DOHH2 (cell line): ENCODE measurements around the gene PIP4K2C.
A peak's percentile ranks its signal among the peaks of the same experiment; 100 is the strongest.

ENCODE experiments used
- H3F3A ChIP-seq: fragments of 200-600 bp; sonication (generic), shearing (Covaris generic); 2 replicates; pipeline ENCODE4 v1.6.0; 2016; ENCODE audit warnings: antibody characterized with exemption, mild to moderate bottlenecking; ENCODE audit not compliant: control insufficient read depth, insufficient read depth
- H3K27ac ChIP-seq: fragments of 200-600 bp; sonication (generic); 2 replicates; pipeline ENCODE4 v1.5.1; 2014; ENCODE audit warnings: low read depth, mild to moderate bottlenecking, low read length, moderate library complexity
- H3K27me3 ChIP-seq: fragments of 200-600 bp; sonication (generic); 2 replicates; pipeline ENCODE4 v1.6.1; 2014; ENCODE audit warnings: mild to moderate bottlenecking, low read length, mixed read lengths; ENCODE audit not compliant: control insufficient read depth
- H3K36me3 ChIP-seq: fragments of 200-600 bp; sonication (generic); 2 replicates; pipeline ENCODE4 v1.6.1; 2014; ENCODE audit warnings: mild to moderate bottlenecking, low read length, moderate library complexity, mixed read lengths; ENCODE audit not compliant: control insufficient read depth
- H3K4me1 ChIP-seq: fragments of 200-600 bp; sonication (generic); 2 replicates; pipeline ENCODE4 v1.6.1; 2014; ENCODE audit warnings: mild to moderate bottlenecking, low read length, mixed read lengths; ENCODE audit not compliant: control insufficient read depth
- H3K4me2 ChIP-seq: fragments of 200-600 bp; sonication (generic); 2 replicates; pipeline ENCODE4 v1.6.0; 2014; ENCODE audit warnings: mild to moderate bottlenecking, low read length, moderate library complexity
- H3K4me3 ChIP-seq: fragments of 200-600 bp; sonication (generic); 2 replicates; pipeline ENCODE4 v1.5.1; 2014; ENCODE audit warnings: mild to moderate bottlenecking, low read length, mixed read lengths
- H3K79me2 ChIP-seq: fragments of 200-600 bp; sonication (generic); 2 replicates; pipeline ENCODE4 v1.6.1; 2014; ENCODE audit warnings: mild to moderate bottlenecking, low read length, mixed read lengths; ENCODE audit not compliant: control insufficient read depth
- H3K9me2 ChIP-seq: fragments of 200-600 bp; sonication (generic); replicated peaks from 2 replicates; pipeline ENCODE4 v1.6.1; 2014; ENCODE audit warnings: mild to moderate bottlenecking, low read length, mixed read lengths; ENCODE audit not compliant: control insufficient read depth
- H3K9me3 ChIP-seq: fragments of 200-600 bp; sonication (generic); 2 replicates; pipeline ENCODE4 v1.6.1; 2014; ENCODE audit warnings: antibody characterized with exemption, low read length, mixed read lengths; ENCODE audit not compliant: control insufficient read depth, insufficient read depth
- H4K20me1 ChIP-seq: fragments of 200-600 bp; sonication (generic); 2 replicates; pipeline ENCODE4 v1.6.0; 2014; ENCODE audit warnings: low read depth, mild to moderate bottlenecking, antibody characterized with exemption, low read length, moderate library complexity; ENCODE audit not compliant: control insufficient read depth, insufficient read depth
- EZH2phosphoT487 ChIP-seq: fragments of 200-600 bp; sonication (generic); IDR thresholded peaks from 2 replicates; pipeline ENCODE4 v1.6.1; 2017; ENCODE audit warnings: borderline replicate concordance, mild to moderate bottlenecking, antibody characterized with exemption, low read length, moderate library complexity, mixed read lengths
- TF ChIP-seq, protein P1 (sequence below): fragments of 200-600 bp; sonication (generic); IDR thresholded peaks from one replicate; pipeline ENCODE4 v1.5.1; 2014; ENCODE audit warnings: antibody characterized with exemption, mild to moderate bottlenecking, low read depth, low read length; ENCODE audit not compliant: poor library complexity, severe bottlenecking

Gene PIP4K2C

DNA sequence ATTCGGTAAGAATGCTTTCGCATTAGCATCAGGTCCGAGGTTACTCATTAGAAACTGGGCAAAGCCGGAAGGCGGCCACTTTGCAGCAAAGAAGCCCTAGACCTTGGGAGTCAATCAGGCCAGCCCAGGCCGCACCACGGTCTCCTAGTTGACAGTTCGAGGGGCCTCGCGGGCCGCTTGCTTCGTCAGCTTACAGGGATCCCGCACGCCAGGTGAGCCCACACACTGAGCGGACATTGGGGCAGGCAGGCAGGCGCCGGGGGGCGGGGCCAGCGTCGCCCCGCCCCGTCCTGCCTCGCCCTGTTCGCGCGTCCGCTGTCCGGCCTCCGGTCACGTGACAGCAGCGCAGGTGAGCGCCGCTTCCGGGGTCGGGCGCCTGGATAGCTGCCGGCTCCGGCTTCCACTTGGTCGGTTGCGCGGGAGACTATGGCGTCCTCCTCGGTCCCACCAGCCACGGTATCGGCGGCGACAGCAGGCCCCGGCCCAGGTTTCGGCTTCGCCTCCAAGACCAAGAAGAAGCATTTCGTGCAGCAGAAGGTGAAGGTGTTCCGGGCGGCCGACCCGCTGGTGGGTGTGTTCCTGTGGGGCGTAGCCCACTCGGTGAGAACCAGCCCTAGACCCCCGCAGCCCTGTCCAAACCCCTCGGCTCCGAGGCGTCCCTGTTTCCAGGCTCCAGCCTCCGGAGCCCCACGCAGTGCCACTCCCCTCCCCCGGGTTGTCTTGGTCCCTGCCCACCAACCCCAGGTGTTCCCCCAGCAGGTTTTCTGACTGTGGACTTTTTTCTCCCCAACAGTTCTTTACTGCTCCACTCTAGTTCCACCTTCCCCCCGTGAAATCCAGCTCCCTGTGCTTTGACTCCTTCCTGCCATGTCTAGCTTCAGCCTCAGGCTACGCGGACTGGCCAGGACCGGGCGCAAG lies at the start of gene PIP4K2C:
PIP4K2C (plus strand) TSS at position 329 of the 918 bp plus-strand sequence; CDS start at position 427, 98 bp downstream.
- H3K9me2 ChIP-seq, result no peaks in the 10 kb centered on the region
- no peak for TF ChIP-seq EZH2phosphoT487
- TF ChIP-seq, protein P1, sequence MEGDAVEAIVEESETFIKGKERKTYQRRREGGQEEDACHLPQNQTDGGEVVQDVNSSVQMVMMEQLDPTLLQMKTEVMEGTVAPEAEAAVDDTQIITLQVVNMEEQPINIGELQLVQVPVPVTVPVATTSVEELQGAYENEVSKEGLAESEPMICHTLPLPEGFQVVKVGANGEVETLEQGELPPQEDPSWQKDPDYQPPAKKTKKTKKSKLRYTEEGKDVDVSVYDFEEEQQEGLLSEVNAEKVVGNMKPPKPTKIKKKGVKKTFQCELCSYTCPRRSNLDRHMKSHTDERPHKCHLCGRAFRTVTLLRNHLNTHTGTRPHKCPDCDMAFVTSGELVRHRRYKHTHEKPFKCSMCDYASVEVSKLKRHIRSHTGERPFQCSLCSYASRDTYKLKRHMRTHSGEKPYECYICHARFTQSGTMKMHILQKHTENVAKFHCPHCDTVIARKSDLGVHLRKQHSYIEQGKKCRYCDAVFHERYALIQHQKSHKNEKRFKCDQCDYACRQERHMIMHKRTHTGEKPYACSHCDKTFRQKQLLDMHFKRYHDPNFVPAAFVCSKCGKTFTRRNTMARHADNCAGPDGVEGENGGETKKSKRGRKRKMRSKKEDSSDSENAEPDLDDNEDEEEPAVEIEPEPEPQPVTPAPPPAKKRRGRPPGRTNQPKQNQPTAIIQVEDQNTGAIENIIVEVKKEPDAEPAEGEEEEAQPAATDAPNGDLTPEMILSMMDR, result no peak
- H3K9me3 ChIP-seq, result no peaks in the 10 kb centered on the region
- H3K4me2 ChIP-seq, result peak within 1 kb of the TSS; percentile 92
- H3K27ac ChIP-seq, result no peak within 1 kb of the TSS
- peak within 1 kb of the TSS; percentile 96 for H3K4me3 ChIP-seq
- peaks cover 5% of the 10 kb centered on the region for H3K36me3 ChIP-seq
- peaks cover 17% of the 10 kb centered on the region for H3K27me3 ChIP-seq
- peaks cover 16% of the 10 kb centered on the region for H3K4me1 ChIP-seq
- no peaks in the 10 kb centered on the region for H4K20me1 ChIP-seq
- no peaks in the 10 kb centered on the region for H3F3A ChIP-seq
- peaks cover 16% of the 10 kb centered on the region for H3K79me2 ChIP-seq

DNA sequence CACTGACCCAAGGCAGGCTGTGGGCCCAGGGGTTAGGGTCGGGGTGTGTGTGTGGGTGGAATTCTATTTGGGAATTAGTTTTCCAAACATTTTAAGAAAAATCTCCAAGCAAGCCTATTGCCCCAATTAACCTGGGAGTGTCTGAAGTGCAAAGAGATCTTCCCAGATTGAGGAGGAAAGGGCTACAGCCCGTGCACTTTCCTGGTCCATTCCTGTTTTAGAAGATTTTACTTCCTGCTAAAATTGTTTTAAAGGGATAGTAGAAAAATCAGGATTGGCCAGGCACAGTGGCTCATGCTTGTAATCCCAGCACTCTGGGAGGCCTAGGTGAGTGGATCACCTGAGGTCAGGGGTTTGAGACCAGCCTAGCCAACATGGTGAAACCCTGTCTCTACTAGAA lies 49.3 kb upstream of the PIP4K2C start:
- Histone ChIP-seq H3K9me3 (no peaks in the 10 kb centered on the region), H3K27ac (no peak overlapping the region), H3K27me3 (no peaks in the 10 kb centered on the region), H3K79me2 (peaks cover 29% of the 10 kb centered on the region), H3K4me1 (peaks cover 17% of the 10 kb centered on the region), H4K20me1 (no peaks in the 10 kb centered on the region), H3K36me3 (peaks cover 29% of the 10 kb centered on the region), H3K4me2 (no peak overlapping the region), H3K4me3 (no peak overlapping the region), H3K9me2 (no peaks in the 10 kb centered on the region), H3F3A (peaks cover 3% of the 10 kb centered on the region; the same call in 1 of the 2 replicates)
- TF ChIP-seq, protein P1, result no peak
- TF ChIP-seq EZH2phosphoT487, result no peak

DNA sequence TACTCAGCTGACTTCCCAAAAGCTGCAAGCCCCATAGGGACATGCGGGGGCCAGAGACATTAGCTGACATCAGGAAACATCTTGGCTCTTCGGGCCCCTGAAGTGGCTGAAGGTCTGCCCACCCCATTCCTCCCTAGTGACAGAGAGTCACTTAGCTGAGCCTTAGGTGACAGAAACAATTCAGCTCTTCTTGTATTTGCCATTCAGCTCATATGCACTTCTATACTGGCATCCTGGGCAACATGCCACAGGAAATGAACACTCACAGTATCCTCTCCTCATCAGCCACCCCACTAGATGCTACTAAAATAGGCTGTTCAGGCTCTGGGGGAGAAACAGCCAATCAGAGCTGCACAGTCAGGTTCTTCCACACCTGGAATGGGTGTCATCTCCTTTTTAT lies 47.4 kb upstream of the PIP4K2C start:
- peaks cover 31% of the 10 kb centered on the region for H3K79me2 ChIP-seq
- H3K9me2 ChIP-seq, result no peaks in the 10 kb centered on the region
- H3K4me2 ChIP-seq, result no peak overlapping the region
- peaks cover under 1% of the 10 kb centered on the region; the same call in 1 of the 2 replicates for H3K27me3 ChIP-seq
- no peak overlapping the region for H3K4me3 ChIP-seq
- peaks cover 9% of the 10 kb centered on the region for H3F3A ChIP-seq
- no peak overlapping the region for H3K27ac ChIP-seq
- no peaks in the 10 kb centered on the region for H3K9me3 ChIP-seq
- peaks cover 24% of the 10 kb centered on the region for H3K4me1 ChIP-seq
- H3K36me3 ChIP-seq, result peaks cover 30% of the 10 kb centered on the region
- TF ChIP-seq, protein P1, result no peak
- TF ChIP-seq EZH2phosphoT487, result no peak
- H4K20me1 ChIP-seq, result no peaks in the 10 kb centered on the region
